Vagina (tissue), 2 donors: ENCODE measurements around the gene CENPM.

ENCODE experiments used
- CTCF ChIP-seq, 3 experiments: fragments of 450-650 bp in 2 of 3; fragments of 200-600 bp in 1 of 3; sonication (generic) in 1 of 3; IDR thresholded peaks; one replicate each; pipeline ENCODE4 v1.5.1; 2017 to 2019; ENCODE audit warnings: antibody characterized with exemption in 3 of 3, mild to moderate bottlenecking in 2 of 3, moderate library complexity in 2 of 3
- POLR2A ChIP-seq, 2 donors: fragments of 450-650 bp; IDR thresholded peaks; one replicate each; pipeline ENCODE4 v1.6.1; 2017; ENCODE audit warnings: antibody characterized with exemption in 2 of 2, mild to moderate bottlenecking in 2 of 2, moderate library complexity in 2 of 2

- TF ChIP-seq CTCF (IDR thresholded peaks at IDR 0.05) (no peak), POLR2A (IDR thresholded peaks at IDR 0.05) (no peak)
These were observed 14.6 kb downstream of the CENPM start for GRCh38 chr22:41932353-41932752.
